GM23338 (cell line): Measurements from ENCODE around the gene CYP19A1. TPM values are rescaled to one million over a fixed set of nuclear protein-coding genes. Genes with fewer than 3 reads are reported as not detected.

Source experiments
- ATAC-seq: fragments of 200-7000 bp; cut with Tn5 transposase; 3 replicates; pipeline ENCODE4 v1.9.1; 2020
- DNase-seq: peaks from one replicate; pipeline ENCODE4 v3.0.0-alpha.2; 2015; ENCODE audit warnings: low spot score
- H2AFZ ChIP-seq: fragments of 200-600 bp; sonication (generic); 2 replicates; pipeline ENCODE4 v1.8.0; 2016; ENCODE audit warnings: antibody characterized with exemption, mild to moderate bottlenecking, moderate library complexity
- H3F3A ChIP-seq: fragments of 200-600 bp; sonication (generic); replicated peaks from 2 replicates; pipeline ENCODE4 v1.8.0; 2017; ENCODE audit warnings: antibody characterized with exemption, mixed run types, low read depth
- H3K27ac ChIP-seq: fragments of 200-600 bp; sonication (generic); 2 replicates; pipeline ENCODE4 v1.6.1; 2016; ENCODE audit warnings: low read depth
- H3K27me3 ChIP-seq: fragments of 200-600 bp; sonication (generic); 2 replicates; pipeline ENCODE4 v1.8.0; 2016; ENCODE audit warnings: mild to moderate bottlenecking, mixed run types, moderate library complexity; ENCODE audit not compliant: insufficient read depth
- H3K36me3 ChIP-seq: fragments of 200-600 bp; sonication (generic); 2 replicates; pipeline ENCODE4 v1.8.0; 2016; ENCODE audit warnings: mild to moderate bottlenecking; ENCODE audit not compliant: insufficient read depth
- H3K4me1 ChIP-seq: fragments of 200-600 bp; sonication (generic); 2 replicates; pipeline ENCODE4 v1.8.0; 2016; ENCODE audit warnings: mild to moderate bottlenecking, moderate library complexity; ENCODE audit not compliant: insufficient read depth
- H3K4me2 ChIP-seq: fragments of 200-600 bp; sonication (generic); 2 replicates; pipeline ENCODE4 v1.7.1; 2017; ENCODE audit warnings: mixed run types
- H3K4me3 ChIP-seq: fragments of 200-600 bp; sonication (generic); 2 replicates; pipeline ENCODE4 v1.6.1; 2016; ENCODE audit warnings: mixed run types
- H3K79me2 ChIP-seq: fragments of 200-600 bp; sonication (generic); replicated peaks from 2 replicates; pipeline ENCODE4 v1.8.0; 2017; ENCODE audit warnings: mild to moderate bottlenecking; ENCODE audit not compliant: insufficient read depth
- H3K9me2 ChIP-seq: fragments of 200-600 bp; sonication (generic); 2 replicates; pipeline ENCODE4 v1.8.0; 2017; ENCODE audit not compliant: insufficient read depth
- H4K20me1 ChIP-seq: fragments of 200-600 bp; sonication (generic); replicated peaks from 2 replicates; pipeline ENCODE4 v1.8.0; 2017; ENCODE audit warnings: mild to moderate bottlenecking; ENCODE audit not compliant: insufficient read depth
- H3K27ac Mint-ChIP-seq: 2 replicates; pipeline ENCODE4 v1.8.0; 2020; ENCODE audit warnings: inconsistent platforms, mild to moderate bottlenecking, moderate library complexity, mixed read lengths
- H3K27me3 Mint-ChIP-seq: 3 replicates; pipeline ENCODE4 v1.8.0; 2022; ENCODE audit warnings: low read depth, mild to moderate bottlenecking, moderate library complexity, mixed read lengths, inconsistent platforms; ENCODE audit not compliant: insufficient read depth, poor library complexity
- H3K36me3 Mint-ChIP-seq: 3 replicates; pipeline ENCODE4 v1.8.0; 2021; ENCODE audit warnings: low read depth, mild to moderate bottlenecking, inconsistent platforms, moderate library complexity, mixed read lengths
- H3K4me1 Mint-ChIP-seq: 3 replicates; pipeline ENCODE4 v1.8.0; 2020; ENCODE audit warnings: mild to moderate bottlenecking, inconsistent platforms, mixed read lengths
- H3K4me3 Mint-ChIP-seq: 3 replicates; pipeline ENCODE4 v1.8.0; 2021; ENCODE audit warnings: moderate library complexity, mild to moderate bottlenecking, inconsistent platforms, mixed read lengths
- H3K9me3 Mint-ChIP-seq: 3 replicates; pipeline ENCODE4 v1.8.0; 2020; ENCODE audit warnings: moderate library complexity, mild to moderate bottlenecking, inconsistent platforms, mixed read lengths
- CREB1 ChIP-seq: fragments of 250-450 bp; sonication (Bioruptor Pico); IDR thresholded peaks from 2 replicates; pipeline ENCODE4 v1.5.0; 2020; ENCODE audit warnings: low read depth, mild to moderate bottlenecking, moderate library complexity
- EZH2 ChIP-seq: fragments of 200-600 bp; sonication (generic); IDR thresholded peaks from one replicate; pipeline ENCODE4 v1.8.0; 2017; ENCODE audit warnings: antibody characterized with exemption, mild to moderate bottlenecking, low read depth; ENCODE audit not compliant: unreplicated experiment
- EZH2phosphoT487 ChIP-seq: fragments of 200-600 bp; sonication (generic); IDR thresholded peaks from one replicate; pipeline ENCODE4 v1.8.1; 2018; ENCODE audit warnings: antibody characterized with exemption; ENCODE audit not compliant: unreplicated experiment
- JUNB ChIP-seq: IDR thresholded peaks from one replicate; pipeline ENCODE4 v1.6.1; 2016; ENCODE audit warnings: antibody characterized with exemption; ENCODE audit not compliant: unreplicated experiment
- NANOG ChIP-seq: IDR thresholded peaks from 2 replicates; pipeline ENCODE4 v1.6.1; 2016; ENCODE audit warnings: antibody characterized with exemption, borderline replicate concordance
- POLR2AphosphoS5 ChIP-seq: IDR thresholded peaks from 2 replicates; pipeline ENCODE4 v1.6.1; 2016; ENCODE audit warnings: antibody characterized with exemption, low read depth
- STAT1 ChIP-seq: IDR thresholded peaks from one replicate; pipeline ENCODE4 v1.6.1; 2016; ENCODE audit warnings: antibody characterized with exemption; ENCODE audit not compliant: unreplicated experiment
- ZNF114 ChIP-seq: fragments of 250-450 bp; sonication (Bioruptor Pico); IDR thresholded peaks from 2 replicates; pipeline ENCODE4 v1.5.0; 2020; ENCODE audit warnings: mild to moderate bottlenecking, moderate library complexity
- ZNF331 ChIP-seq: fragments of 250-450 bp; sonication (Bioruptor Pico); IDR thresholded peaks from 2 replicates; pipeline ENCODE4 v1.5.0; 2020; ENCODE audit warnings: low read depth, mild to moderate bottlenecking, moderate library complexity
- polyA plus RNA-seq: library from polyadenylated mRNA; unstranded; fragments of >200 nt; fragmentation: Nextera tagmentation; extraction: Ambion mirVana; gene quantifications from 2 replicates; pipeline ENCODE4 v1.2.1, GENCODE V29; 2016
- total RNA-seq: library from RNA; depleted of rRNA; stranded (reverse); fragments of >200 nt; shearing (Covaris generic); gene quantifications from 2 replicates; pipeline ENCODE4 v1.2.3, GENCODE V29; 2014
- TF ChIP-seq, protein P1 (sequence below): IDR thresholded peaks from 2 replicates; pipeline ENCODE4 v1.6.1; 2016; ENCODE audit warnings: antibody characterized with exemption
- TF ChIP-seq, protein P2 (sequence below), 2 experiments: fragments of 200-600 bp in 1 of 2; sonication (generic) in 1 of 2; conservative IDR thresholded peaks; 2 replicates each; pipeline versions ENCODE4 v1.5.1 to v1.6.1; 2016 to 2017; ENCODE audit warnings: antibody characterized with exemption in 2 of 2, low read depth in 2 of 2, mild to moderate bottlenecking in 2 of 2, moderate library complexity in 1 of 2
- TF ChIP-seq, protein P3 (sequence below): fragments of 250-450 bp; sonication (Bioruptor Pico); IDR thresholded peaks from 2 replicates; pipeline ENCODE4 v1.5.0; 2020; ENCODE audit warnings: mild to moderate bottlenecking, moderate library complexity
- TF ChIP-seq, protein P4 (sequence below): IDR thresholded peaks from one replicate; pipeline ENCODE4 v1.6.1; 2018; ENCODE audit warnings: antibody characterized with exemption; ENCODE audit not compliant: unreplicated experiment

Gene CYP19A1
- total and polyA plus RNA-seq, 2 experiments from 2014 or later = 0.42 TPM; not detected in 1

- Histone ChIP-seq H3K27ac (no peak overlapping the region), H3K4me2 (no peak overlapping the region), H2AFZ (no peak overlapping the region), H3K36me3 (no peaks in the 10 kb centered on the region), H3K9me2 (peaks cover 2% of the 10 kb centered on the region; the same call in 1 of the 2 replicates), H3K4me3 (no peak overlapping the region), H3K4me1 (no peaks in the 10 kb centered on the region), H4K20me1 (no peaks in the 10 kb centered on the region), H3K27me3 (no peaks in the 10 kb centered on the region), H3F3A (no peaks in the 10 kb centered on the region), H3K79me2 (no peaks in the 10 kb centered on the region)
- no peak overlapping the region for H3K27ac Mint-ChIP-seq
- H3K4me3 Mint-ChIP-seq = no peak overlapping the region
- no peaks in the 10 kb centered on the region for H3K36me3 Mint-ChIP-seq
- H3K9me3 Mint-ChIP-seq = no peaks in the 10 kb centered on the region
- no peak for ATAC-seq
- peaks cover 2% of the 10 kb centered on the region for H3K27me3 Mint-ChIP-seq
- H3K4me1 Mint-ChIP-seq = no peaks in the 10 kb centered on the region
- TF ChIP-seq JUNB (no peak), STAT1 (no peak), EZH2phosphoT487 (no peak), POLR2AphosphoS5 (no peak), ZNF331 (CRISPR knock-in tag) (no peak), ZNF114 (CRISPR knock-in tag) (no peak), EZH2 (no peak), CREB1 (no peak), NANOG (no peak)
- TF ChIP-seq, protein P1, sequence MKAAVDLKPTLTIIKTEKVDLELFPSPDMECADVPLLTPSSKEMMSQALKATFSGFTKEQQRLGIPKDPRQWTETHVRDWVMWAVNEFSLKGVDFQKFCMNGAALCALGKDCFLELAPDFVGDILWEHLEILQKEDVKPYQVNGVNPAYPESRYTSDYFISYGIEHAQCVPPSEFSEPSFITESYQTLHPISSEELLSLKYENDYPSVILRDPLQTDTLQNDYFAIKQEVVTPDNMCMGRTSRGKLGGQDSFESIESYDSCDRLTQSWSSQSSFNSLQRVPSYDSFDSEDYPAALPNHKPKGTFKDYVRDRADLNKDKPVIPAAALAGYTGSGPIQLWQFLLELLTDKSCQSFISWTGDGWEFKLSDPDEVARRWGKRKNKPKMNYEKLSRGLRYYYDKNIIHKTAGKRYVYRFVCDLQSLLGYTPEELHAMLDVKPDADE = no peak
- TF ChIP-seq, protein P2, sequence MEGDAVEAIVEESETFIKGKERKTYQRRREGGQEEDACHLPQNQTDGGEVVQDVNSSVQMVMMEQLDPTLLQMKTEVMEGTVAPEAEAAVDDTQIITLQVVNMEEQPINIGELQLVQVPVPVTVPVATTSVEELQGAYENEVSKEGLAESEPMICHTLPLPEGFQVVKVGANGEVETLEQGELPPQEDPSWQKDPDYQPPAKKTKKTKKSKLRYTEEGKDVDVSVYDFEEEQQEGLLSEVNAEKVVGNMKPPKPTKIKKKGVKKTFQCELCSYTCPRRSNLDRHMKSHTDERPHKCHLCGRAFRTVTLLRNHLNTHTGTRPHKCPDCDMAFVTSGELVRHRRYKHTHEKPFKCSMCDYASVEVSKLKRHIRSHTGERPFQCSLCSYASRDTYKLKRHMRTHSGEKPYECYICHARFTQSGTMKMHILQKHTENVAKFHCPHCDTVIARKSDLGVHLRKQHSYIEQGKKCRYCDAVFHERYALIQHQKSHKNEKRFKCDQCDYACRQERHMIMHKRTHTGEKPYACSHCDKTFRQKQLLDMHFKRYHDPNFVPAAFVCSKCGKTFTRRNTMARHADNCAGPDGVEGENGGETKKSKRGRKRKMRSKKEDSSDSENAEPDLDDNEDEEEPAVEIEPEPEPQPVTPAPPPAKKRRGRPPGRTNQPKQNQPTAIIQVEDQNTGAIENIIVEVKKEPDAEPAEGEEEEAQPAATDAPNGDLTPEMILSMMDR (conservative IDR thresholded peaks at IDR 0.05; ENCODE audit: low read depth in 2 of 2) = no peak
- TF ChIP-seq, protein P3, sequence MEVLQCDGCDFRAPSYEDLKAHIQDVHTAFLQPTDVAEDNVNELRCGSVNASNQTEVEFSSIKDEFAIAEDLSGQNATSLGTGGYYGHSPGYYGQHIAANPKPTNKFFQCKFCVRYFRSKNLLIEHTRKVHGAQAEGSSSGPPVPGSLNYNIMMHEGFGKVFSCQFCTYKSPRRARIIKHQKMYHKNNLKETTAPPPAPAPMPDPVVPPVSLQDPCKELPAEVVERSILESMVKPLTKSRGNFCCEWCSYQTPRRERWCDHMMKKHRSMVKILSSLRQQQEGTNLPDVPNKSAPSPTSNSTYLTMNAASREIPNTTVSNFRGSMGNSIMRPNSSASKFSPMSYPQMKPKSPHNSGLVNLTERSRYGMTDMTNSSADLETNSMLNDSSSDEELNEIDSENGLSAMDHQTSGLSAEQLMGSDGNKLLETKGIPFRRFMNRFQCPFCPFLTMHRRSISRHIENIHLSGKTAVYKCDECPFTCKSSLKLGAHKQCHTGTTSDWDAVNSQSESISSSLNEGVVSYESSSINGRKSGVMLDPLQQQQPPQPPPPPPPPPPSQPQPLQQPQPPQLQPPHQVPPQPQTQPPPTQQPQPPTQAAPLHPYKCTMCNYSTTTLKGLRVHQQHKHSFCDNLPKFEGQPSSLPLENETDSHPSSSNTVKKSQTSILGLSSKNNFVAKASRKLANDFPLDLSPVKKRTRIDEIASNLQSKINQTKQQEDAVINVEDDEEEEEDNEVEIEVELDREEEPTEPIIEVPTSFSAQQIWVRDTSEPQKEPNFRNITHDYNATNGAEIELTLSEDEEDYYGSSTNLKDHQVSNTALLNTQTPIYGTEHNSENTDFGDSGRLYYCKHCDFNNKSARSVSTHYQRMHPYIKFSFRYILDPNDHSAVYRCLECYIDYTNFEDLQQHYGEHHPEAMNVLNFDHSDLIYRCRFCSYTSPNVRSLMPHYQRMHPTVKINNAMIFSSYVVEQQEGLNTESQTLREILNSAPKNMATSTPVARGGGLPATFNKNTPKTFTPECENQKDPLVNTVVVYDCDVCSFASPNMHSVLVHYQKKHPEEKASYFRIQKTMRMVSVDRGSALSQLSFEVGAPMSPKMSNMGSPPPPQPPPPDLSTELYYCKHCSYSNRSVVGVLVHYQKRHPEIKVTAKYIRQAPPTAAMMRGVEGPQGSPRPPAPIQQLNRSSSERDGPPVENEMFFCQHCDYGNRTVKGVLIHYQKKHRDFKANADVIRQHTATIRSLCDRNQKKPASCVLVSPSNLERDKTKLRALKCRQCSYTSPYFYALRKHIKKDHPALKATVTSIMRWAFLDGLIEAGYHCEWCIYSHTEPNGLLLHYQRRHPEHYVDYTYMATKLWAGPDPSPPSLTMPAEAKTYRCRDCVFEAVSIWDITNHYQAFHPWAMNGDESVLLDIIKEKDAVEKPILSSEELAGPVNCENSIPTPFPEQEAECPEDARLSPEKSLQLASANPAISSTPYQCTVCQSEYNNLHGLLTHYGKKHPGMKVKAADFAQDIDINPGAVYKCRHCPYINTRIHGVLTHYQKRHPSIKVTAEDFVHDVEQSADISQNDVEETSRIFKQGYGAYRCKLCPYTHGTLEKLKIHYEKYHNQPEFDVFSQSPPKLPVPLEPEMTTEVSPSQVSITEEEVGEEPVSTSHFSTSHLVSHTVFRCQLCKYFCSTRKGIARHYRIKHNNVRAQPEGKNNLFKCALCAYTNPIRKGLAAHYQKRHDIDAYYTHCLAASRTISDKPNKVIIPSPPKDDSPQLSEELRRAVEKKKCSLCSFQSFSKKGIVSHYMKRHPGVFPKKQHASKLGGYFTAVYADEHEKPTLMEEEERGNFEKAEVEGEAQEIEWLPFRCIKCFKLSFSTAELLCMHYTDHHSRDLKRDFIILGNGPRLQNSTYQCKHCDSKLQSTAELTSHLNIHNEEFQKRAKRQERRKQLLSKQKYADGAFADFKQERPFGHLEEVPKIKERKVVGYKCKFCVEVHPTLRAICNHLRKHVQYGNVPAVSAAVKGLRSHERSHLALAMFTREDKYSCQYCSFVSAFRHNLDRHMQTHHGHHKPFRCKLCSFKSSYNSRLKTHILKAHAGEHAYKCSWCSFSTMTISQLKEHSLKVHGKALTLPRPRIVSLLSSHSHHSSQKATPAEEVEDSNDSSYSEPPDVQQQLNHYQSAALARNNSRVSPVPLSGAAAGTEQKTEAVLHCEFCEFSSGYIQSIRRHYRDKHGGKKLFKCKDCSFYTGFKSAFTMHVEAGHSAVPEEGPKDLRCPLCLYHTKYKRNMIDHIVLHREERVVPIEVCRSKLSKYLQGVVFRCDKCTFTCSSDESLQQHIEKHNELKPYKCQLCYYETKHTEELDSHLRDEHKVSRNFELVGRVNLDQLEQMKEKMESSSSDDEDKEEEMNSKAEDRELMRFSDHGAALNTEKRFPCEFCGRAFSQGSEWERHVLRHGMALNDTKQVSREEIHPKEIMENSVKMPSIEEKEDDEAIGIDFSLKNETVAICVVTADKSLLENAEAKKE (CRISPR knock-in tag) = no peak
- TF ChIP-seq, protein P4, sequence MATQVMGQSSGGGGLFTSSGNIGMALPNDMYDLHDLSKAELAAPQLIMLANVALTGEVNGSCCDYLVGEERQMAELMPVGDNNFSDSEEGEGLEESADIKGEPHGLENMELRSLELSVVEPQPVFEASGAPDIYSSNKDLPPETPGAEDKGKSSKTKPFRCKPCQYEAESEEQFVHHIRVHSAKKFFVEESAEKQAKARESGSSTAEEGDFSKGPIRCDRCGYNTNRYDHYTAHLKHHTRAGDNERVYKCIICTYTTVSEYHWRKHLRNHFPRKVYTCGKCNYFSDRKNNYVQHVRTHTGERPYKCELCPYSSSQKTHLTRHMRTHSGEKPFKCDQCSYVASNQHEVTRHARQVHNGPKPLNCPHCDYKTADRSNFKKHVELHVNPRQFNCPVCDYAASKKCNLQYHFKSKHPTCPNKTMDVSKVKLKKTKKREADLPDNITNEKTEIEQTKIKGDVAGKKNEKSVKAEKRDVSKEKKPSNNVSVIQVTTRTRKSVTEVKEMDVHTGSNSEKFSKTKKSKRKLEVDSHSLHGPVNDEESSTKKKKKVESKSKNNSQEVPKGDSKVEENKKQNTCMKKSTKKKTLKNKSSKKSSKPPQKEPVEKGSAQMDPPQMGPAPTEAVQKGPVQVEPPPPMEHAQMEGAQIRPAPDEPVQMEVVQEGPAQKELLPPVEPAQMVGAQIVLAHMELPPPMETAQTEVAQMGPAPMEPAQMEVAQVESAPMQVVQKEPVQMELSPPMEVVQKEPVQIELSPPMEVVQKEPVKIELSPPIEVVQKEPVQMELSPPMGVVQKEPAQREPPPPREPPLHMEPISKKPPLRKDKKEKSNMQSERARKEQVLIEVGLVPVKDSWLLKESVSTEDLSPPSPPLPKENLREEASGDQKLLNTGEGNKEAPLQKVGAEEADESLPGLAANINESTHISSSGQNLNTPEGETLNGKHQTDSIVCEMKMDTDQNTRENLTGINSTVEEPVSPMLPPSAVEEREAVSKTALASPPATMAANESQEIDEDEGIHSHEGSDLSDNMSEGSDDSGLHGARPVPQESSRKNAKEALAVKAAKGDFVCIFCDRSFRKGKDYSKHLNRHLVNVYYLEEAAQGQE = no peak
- no peak for DNase-seq
These were observed 31.1 kb downstream of the CYP19A1 start for GRCh38 chr15:51307325-51307724.
